Suprapubic skin (tissue), 4 donors: ENCODE measurements around the gene TSSK2. TPM values are rescaled to one million over a fixed set of nuclear protein-coding genes. Genes with fewer than 3 reads are reported as not detected.
A peak's percentile ranks its signal among the peaks of the same experiment; 100 is the strongest.

ENCODE experiments used
- DNase-seq, 2 donors: peaks; one replicate each; pipeline ENCODE4 v3.0.0-alpha.2; 2019; ENCODE audit warnings: low spot score in 2 of 2
- H3K27ac ChIP-seq: fragments of 200-600 bp; sonication (generic); one replicate; pipeline ENCODE4 v1.5.1; 2019
- H3K27me3 ChIP-seq: fragments of 200-600 bp; sonication (generic); one replicate; pipeline ENCODE4 v1.5.1; 2019
- H3K36me3 ChIP-seq: fragments of 200-600 bp; sonication (generic); one replicate; pipeline ENCODE4 v1.5.1; 2019
- H3K4me1 ChIP-seq: fragments of 200-600 bp; sonication (generic); one replicate; pipeline ENCODE4 v1.5.1; 2019
- H3K4me3 ChIP-seq: fragments of 200-600 bp; sonication (generic); one replicate; pipeline ENCODE4 v1.5.1; 2019; ENCODE audit warnings: mild to moderate bottlenecking
- H3K9me3 ChIP-seq: fragments of 200-600 bp; sonication (generic); one replicate; pipeline ENCODE4 v1.5.1; 2019
- EP300 ChIP-seq: sonication (generic); formaldehyde crosslinking; IDR thresholded peaks from one replicate; pipeline ENCODE4 v1.6.1; 2017; ENCODE audit warnings: antibody characterized with exemption
- POLR2A ChIP-seq, 2 donors: fragments of 450-650 bp; IDR thresholded peaks; one replicate each; pipeline ENCODE4 v1.6.1; 2017; ENCODE audit warnings: antibody characterized with exemption in 2 of 2, mild to moderate bottlenecking in 2 of 2, moderate library complexity in 2 of 2
- POLR2AphosphoS5 ChIP-seq, 3 donors: sonication (generic); formaldehyde crosslinking; IDR thresholded peaks; one replicate each; pipeline ENCODE4 v1.6.1; 2017; ENCODE audit warnings: antibody characterized with exemption in 3 of 3
- WGBS: methylation state at CpG from one replicate; pipeline ENCODE4 v1.1.5; 2018; 5-methylcytosine and 5-hydroxymethylcytosine counted together
- total RNA-seq, 4 donors: library from RNA; depleted of rRNA; stranded (reverse); fragments of >200 nt; gene quantifications; one replicate each; pipeline ENCODE4 v1.1.0, GENCODE V29; 2016
- TF ChIP-seq, protein P1 (sequence below), 2 donors: fragments of 200-600 bp in 1 of 2; fragments of 450-650 bp in 1 of 2; sonication (generic) in 1 of 2; IDR thresholded peaks; one replicate each; pipeline ENCODE4 v1.5.1; 2016 to 2019; ENCODE audit warnings: antibody characterized with exemption in 2 of 2, mild to moderate bottlenecking in 1 of 2, moderate library complexity in 1 of 2

The TSSK2 gene
- total RNA-seq, 4 donors from 2014 or later, result not detected

DNA sequence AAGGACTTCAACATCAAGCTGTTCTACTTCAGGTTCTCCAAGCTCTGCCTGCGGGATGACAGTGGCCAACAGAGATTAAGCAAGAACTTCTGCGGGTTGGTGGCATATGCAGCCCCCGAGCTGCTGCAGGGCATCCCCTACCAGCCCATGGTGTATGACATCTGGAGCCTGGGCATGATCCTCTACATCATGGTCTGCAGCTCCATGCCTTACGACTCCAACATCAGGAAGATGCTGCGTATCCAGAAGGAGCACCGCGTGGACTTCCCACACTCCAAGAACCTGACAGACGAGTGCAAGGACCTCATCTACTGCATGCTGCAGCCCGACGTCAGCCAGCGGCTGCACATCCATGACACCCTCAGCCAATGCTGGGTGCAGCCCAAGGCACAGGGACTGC, 6.1 kb upstream of the TSSK2 start:
- H3K27ac ChIP-seq, result no peak overlapping the region
- peaks cover 53% of the 10 kb centered on the region for H3K4me1 ChIP-seq
- H3K4me3 ChIP-seq, result no peak overlapping the region
- WGBS, result 92% methylated on average over 11 of the region's 11 CpGs
- DNase-seq, result no peak
- H3K36me3 ChIP-seq, result no peaks in the 10 kb centered on the region
- no peaks in the 10 kb centered on the region for H3K27me3 ChIP-seq
- H3K9me3 ChIP-seq, result no peaks in the 10 kb centered on the region
- no peak for TF ChIP-seq EP300
- TF ChIP-seq, protein P1, sequence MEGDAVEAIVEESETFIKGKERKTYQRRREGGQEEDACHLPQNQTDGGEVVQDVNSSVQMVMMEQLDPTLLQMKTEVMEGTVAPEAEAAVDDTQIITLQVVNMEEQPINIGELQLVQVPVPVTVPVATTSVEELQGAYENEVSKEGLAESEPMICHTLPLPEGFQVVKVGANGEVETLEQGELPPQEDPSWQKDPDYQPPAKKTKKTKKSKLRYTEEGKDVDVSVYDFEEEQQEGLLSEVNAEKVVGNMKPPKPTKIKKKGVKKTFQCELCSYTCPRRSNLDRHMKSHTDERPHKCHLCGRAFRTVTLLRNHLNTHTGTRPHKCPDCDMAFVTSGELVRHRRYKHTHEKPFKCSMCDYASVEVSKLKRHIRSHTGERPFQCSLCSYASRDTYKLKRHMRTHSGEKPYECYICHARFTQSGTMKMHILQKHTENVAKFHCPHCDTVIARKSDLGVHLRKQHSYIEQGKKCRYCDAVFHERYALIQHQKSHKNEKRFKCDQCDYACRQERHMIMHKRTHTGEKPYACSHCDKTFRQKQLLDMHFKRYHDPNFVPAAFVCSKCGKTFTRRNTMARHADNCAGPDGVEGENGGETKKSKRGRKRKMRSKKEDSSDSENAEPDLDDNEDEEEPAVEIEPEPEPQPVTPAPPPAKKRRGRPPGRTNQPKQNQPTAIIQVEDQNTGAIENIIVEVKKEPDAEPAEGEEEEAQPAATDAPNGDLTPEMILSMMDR (IDR thresholded peaks at IDR 0.05), result no peak
- no peak for TF ChIP-seq POLR2A (IDR thresholded peaks at IDR 0.05)
- TF ChIP-seq POLR2AphosphoS5 (IDR thresholded peaks at IDR 0.05), result no peak

DNA sequence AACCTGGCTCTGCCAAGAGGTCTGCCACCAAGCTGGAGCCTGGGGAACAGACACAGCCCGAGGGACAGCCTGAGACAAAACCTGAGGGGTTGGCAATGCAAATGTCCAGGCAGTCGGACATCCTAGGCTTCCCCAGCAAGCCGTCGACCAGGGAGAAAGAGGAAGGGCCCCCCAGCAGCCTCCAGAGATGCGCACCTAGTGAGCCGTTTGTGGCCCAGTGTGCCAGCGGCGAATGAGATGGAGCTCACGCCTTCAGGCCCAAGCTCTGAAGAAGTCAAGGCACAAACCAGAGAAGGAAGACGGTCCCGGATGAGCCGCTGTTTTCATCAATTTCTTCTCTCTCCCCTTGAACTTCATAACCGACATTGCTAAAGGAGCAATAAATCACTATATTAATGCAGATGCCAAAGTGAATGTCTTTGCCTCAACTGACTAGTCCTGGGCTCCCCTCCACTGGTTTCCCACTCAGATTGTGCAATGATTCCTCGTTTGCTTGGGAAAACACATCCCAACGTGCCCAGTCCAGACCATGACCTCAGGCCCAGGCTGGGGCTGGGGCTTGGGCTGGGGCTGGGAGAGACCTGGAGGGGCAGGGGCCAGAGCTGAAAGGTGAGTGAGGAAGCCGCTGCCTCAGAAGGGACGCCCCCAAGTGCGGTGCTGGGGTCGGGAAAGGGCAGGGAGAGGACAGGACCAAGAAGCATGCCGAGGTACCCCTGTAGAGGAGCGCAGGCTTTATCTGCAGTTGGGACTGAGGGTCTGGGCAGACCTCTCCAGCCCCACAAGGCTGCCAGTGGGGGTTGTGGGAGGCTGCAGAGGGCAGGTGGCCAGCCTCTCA, 5.4 kb upstream of the TSSK2 start:
- Histone ChIP-seq H3K27me3 (no peaks in the 10 kb centered on the region), H3K4me1 (peaks cover 52% of the 10 kb centered on the region), H3K4me3 (no peak overlapping the region), H3K9me3 (no peaks in the 10 kb centered on the region), H3K36me3 (no peaks in the 10 kb centered on the region), H3K27ac (no peak overlapping the region)
- DNase-seq, result no peak
- TF ChIP-seq, protein P1 (IDR thresholded peaks at IDR 0.05), result no peak
- TF ChIP-seq EP300 (no peak), POLR2A (IDR thresholded peaks at IDR 0.05) (no peak), POLR2AphosphoS5 (IDR thresholded peaks at IDR 0.05) (no peak)
- WGBS, result 81% methylated on average over 21 of the region's 21 CpGs

DNA sequence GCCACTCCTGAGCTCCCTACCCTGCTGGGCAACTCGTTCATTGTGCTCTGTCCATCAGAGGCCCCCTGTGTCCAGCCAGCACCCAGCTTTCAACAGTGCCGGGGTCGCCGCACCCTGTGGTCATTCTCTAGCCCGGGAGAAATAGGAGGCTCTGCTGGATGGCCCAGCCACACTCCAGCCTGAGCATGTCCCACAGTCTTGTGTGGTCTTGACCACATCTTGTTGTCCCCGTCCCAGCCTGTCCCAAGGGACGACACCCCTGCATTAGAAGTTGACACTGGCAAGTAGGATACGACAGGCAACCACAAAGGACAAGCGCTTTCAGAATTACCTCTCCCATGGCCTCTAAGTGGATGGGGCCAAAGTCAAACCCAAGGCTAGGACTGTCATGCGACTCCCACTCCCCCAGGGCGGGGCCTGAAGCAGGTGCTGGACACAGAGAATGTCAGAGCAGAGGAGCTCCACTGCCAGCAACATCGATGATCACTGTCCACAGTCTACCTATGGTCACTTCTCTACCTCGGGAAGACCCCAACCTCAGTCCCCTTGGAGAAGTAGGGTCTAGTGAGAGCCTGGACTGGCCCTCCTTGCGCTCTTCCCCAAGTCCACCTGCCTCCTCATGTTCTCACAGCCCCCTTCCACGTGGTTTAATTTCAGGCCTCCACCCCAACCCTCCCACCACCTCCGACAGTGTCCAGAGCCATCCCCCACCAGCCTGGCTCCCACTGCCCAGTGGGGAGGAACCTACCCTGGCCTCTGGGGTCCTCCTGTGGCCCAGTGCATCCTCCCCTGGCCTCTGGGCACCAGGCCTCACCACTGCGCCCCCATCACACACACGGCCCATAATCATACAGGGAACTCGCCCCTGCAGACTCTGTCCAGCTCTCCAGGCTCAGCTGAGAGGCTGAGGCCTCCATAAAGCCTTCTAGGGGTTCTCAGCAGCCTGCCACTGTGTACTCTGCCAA, 4.5 kb upstream of the TSSK2 start:
- WGBS, result 86% methylated on average over 14 of the region's 19 CpGs
- TF ChIP-seq POLR2A (IDR thresholded peaks at IDR 0.05) (no peak), POLR2AphosphoS5 (IDR thresholded peaks at IDR 0.05) (no peak), EP300 (no peak)
- TF ChIP-seq, protein P1 (IDR thresholded peaks at IDR 0.05), result no peak
- Histone ChIP-seq H3K4me1 (peaks cover 52% of the 10 kb centered on the region), H3K27ac (peak overlapping the region; percentile 14), H3K36me3 (no peaks in the 10 kb centered on the region), H3K9me3 (no peaks in the 10 kb centered on the region), H3K4me3 (no peak overlapping the region), H3K27me3 (no peaks in the 10 kb centered on the region)
- no peak for DNase-seq

DNA sequence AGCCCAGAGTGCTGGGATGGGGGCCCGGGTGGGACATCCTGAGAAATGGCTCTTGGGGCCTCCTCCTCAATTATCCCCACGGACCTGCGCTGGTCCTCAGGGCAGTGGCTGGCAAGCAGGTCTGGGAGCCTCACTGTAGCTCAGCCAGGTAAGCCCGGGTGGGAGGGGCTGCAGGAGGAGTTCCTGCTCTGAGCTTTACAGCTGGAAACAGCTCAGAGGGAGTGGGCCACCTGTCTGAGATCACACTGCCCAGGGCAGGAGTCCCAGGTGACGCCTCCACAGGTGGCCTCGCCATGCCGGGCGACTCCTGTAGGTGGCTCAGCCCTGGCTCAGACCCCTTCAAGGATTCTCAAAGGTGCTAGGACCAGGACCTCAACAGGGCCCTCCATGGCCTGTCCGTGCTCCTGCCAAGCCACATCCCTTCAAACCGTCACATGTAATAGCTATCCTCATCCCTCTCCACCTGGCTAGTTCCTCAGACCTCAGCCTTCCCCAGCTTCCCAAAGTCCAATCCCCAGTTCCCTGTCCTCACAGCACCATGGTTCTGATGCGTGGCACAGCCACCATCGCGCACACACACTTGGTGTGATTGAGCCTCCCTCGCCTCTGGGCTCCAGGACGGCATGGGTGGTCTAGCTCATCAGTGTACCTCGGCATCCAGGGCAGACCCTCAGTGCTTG, 3.6 kb upstream of the TSSK2 start:
- H3K9me3 ChIP-seq, result no peaks in the 10 kb centered on the region
- H3K27me3 ChIP-seq, result no peaks in the 10 kb centered on the region
- 66% methylated on average over 12 of the region's 16 CpGs for WGBS
- peak overlapping the region; percentile 14 for H3K27ac ChIP-seq
- DNase-seq, result no peak
- H3K4me3 ChIP-seq, result no peak overlapping the region
- H3K36me3 ChIP-seq, result no peaks in the 10 kb centered on the region
- TF ChIP-seq EP300 (no peak), POLR2A (IDR thresholded peaks at IDR 0.05) (no peak), POLR2AphosphoS5 (IDR thresholded peaks at IDR 0.05) (no peak)
- TF ChIP-seq, protein P1 (IDR thresholded peaks at IDR 0.05), result no peak
- H3K4me1 ChIP-seq, result peaks cover 52% of the 10 kb centered on the region
